ENCODE results near the gene HPS4.
"Not testable (repeated sequence)": the region's sequence is repeated elsewhere in the genome, so short reads cannot be mapped to it uniquely, and the experiment has no call there.

HPS4 gene
- total RNA-seq: 76.5 to 112 (median 101) reads per million in 4 donors

DNA sequence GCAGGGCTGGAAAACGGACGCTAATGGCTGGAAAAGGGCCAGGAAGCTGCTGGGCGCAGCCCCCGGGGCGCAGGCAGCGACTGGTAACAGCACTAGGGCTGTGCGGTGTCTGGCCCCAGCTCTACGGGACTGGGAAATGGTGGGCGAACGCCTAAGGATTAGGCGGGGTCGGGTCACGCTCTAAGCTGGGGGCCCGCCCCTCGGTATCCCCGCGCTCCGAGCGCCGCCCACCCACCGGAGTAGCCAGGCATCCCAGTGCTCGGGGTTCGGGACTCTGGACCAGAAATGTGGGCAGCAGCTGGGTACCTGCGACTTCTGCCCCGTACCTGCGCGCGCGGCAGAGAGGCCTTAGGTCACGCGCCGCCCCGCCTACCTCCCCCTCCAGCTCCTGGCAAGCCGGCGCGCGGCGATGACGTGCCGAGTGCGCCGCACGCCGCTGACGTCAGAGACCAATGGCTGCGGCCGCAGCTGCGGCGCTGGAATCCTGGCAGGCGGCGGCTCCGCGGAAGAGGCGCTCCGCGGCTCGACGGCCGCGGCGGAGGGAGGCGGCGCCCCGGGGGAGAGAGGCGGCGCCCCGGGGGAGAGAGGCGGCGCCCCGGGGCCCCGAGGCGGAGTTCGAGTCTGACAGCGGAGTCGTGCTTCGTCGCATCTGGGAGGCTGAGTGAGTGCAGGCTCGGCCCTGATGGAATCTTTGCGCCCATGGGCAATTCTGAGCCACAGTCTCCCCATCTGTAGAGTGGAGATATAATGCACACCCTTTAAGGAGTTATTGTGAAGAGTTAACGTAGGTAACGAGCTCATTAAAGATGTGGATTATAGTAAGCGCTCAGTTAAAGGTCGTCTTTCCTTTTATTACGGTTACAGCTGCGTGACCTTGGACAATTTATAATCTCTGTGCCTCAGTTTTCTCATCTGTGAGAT, at the start of gene HPS4, which contains the start of gene SRRD:
Gene HPS4 (minus strand): TSS at position 345 of the 921 bp plus-strand sequence. CDS start 2,021 bp downstream, outside the sequence.
Gene SRRD (plus strand): TSS at position 439 of the 921 bp plus-strand sequence. CDS start 14 bp downstream, at position 453.
- DNase-seq: peak; percentile 85 to 96 (median 89)

GRCh38 chr22:26529345-26529744, 45.8 kb upstream of the HPS4 start:
- no peak for DNase-seq

DNA sequence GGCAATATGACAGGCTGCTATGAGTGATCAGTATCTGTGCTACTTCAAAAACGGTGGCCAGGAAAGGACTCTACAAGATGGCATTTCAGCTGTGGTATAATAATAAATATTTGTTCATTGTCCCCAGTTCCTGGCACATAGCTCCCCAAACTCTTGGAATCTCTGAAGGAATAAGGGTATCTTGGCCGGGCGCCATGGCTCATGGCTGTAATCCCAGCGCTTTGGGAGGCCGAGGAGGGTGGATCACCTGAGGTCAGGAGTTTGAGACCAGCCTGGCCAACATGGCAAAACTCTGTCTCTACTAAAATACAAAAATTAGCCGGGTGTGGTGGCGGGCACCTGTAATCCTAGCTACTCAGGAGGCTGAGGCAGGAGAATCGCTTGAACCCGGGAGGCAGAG, 44.9 kb upstream of the HPS4 start:
- DNase-seq: not testable (repeated sequence)

- no peak for DNase-seq
Measured at GRCh38 chr22:26527574-26528465, 44.2 kb upstream of the HPS4 start.

- no peak for DNase-seq
Measured at GRCh38 chr22:26527167-26527566, 43.6 kb upstream of the HPS4 start.

- no peak for DNase-seq
Measured at GRCh38 chr22:26525946-26526564, 42.5 kb upstream of the HPS4 start.

DNA sequence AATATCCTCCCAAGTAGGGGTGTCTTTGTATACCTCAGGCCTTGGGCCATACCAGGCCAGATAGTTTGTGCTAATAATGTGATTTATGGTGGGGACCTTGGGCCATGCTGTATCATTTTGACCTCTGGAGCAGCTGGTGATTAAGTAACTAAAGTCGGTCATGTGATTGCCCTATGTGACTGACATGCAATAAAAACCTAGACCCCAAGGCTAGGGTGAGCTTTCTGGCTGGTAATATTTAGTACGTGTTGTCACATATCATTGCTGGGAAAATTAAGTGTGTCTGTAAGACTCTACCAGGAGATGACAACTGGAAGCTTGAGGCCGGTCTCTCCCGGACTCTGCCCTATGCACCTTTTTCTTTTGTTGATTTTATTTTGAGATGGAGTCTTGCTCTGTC, 41.3 kb upstream of the HPS4 start:
- no peak for DNase-seq

DNA sequence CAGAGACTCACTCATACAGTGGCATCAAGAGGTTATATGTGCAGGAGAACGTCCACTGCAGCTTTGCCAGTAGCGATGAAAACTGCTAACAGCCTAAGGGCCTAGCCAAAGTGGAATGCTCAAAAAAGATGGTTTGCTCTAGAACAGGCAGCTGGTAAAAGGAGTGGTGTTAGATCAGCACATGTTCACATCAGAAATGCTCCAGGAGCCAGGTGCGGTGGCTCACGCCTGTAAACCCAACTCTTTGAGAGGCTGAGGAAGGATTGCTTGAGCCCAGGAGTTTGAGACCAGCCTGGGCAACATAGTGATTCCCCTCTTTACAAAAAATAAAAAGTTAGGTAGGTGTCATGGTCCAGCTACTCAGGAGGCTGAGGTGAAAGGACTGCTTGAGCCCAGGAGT, 39.0 kb upstream of the HPS4 start:
- DNase-seq: no peak

GRCh38 chr22:26522012-26522411, 38.4 kb upstream of the HPS4 start:
- no peak for DNase-seq

- DNase-seq: no peak
Measured at GRCh38 chr22:26517429-26517828, 33.8 kb upstream of the HPS4 start.

DNA sequence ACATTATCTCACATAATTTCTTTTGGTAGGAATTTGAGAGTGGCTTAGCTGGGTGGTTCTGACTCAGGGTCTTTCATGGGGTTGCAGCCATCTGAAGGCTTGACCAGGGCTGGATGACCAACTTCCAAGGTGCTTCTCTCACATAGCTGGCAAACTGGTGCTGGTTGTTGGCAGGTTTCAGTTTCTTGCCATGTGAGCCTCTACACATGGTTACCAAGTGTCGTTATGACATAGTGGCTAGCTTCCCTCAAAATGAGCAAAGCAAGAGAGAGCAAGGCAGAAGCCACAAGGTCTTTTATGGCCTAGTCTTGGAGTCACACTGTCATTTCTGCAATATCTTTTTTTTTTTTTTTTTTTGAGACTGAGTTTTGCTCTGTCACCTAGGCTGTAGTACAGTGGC, 32.9 kb upstream of the HPS4 start:
- DNase-seq: no peak

- no peak for DNase-seq
Measured at GRCh38 chr22:26515931-26516330, 32.3 kb upstream of the HPS4 start.

- no peak for DNase-seq
Measured at GRCh38 chr22:26514419-26515161, 31.0 kb upstream of the HPS4 start.

DNA sequence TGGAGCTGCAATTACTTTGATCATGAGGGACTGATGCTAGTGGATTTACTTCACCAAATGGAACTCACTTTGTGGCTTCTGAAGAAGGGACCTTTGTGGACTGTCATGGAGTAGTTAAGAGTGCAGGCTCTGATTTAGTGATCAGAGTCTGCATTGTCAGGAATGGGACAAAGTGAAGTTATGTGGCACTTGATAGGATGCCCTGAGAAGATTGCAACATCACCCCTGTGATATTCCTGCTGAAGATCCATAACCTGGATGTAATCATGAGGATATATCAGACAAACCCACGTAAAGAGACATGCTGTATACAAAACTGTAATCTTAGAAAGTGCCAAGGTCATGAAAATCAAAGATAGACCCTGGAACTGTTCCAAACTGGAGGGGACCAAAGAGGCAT, 30.3 kb upstream of the HPS4 start:
- no peak for DNase-seq

- DNase-seq: peak; percentile 78 to 90 (median 83)
Measured at GRCh38 chr22:26512149-26512793, 28.7 kb upstream of the HPS4 start, which contains the start of gene TFIP11. Gene TFIP11, minus strand, starts transcription at chr22:26512473. Its CDS starts 2,201 bp downstream, at chr22:26510272.

- no peak for DNase-seq
Measured at GRCh38 chr22:26508148-26508547, 24.6 kb upstream of the HPS4 start.

- DNase-seq: no peak
Measured at GRCh38 chr22:26503758-26504157, 20.2 kb upstream of the HPS4 start.

DNA sequence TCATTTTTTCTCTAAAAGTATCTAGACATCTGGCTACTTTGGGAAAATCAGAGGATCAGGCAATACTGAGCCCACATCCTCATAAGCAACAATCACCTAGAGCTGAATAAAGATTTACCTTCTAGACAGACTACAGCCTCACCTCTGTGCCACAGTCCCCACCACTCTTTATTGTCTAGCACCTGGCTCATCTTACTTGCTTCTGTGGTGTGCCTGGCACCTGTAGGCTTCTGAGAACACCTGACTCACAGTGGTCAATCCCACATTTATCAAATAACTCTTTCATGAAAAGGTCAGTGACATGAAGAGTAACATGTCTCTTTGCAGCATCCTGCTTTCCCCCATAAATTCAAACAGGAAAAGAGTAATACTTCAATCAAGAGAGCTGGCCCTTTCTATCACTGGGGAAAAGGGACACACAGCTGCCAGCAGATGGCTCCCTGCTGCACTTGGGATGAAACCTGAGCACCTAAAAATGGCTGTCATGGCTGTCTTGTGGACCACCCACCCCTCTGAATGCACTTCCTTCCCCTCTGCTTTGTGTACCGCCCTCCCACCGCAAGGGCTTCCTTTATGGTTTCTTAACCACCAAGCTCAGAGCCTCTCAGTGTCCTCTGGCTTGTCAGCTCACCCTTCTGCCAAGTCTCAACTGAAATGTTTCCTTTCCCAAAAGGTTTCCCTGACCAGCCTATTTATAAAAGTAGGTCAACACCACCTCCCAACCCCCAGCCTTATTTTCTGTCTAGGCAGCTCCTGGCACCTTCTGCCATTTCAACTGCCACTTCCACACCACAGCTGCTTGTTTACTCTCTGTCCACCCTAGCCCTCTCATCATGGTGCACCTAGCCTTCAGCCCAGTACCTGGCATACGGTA, 19.3 kb upstream of the HPS4 start:
- DNase-seq: peak in 4 of 5 donors; percentile 31 to 88 (median 41)

GRCh38 chr22:26501996-26502395, 18.4 kb upstream of the HPS4 start:
- DNase-seq: no peak

DNA sequence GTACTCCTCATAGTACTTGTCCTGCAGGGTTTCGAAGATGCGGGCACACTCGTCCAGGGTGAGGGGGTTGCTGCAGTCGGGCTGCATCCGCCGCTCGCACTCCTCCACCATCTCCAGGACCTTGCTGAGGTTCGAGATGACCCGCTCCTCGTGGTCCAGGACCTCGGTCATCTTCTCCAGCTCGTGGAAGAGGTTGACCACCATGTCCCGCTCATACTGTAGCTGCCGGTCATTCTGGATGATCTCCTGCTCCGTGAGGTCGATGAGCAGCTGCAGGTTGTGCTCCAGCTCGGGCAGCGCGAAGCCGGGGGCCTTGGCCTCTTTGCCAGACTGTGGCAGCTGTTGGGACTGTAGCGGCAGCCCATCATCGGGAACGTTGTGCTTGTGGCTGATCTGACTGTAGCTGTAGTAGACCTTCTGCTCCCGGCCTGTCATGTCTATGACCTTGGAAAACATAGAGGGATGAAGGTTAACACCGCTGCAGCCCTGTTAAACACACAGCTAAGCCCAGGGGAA, 15.7 kb upstream of the HPS4 start:
- no peak for DNase-seq
